Measurements from ENCODE around the gene AKAP6.
A peak's percentile ranks its signal among the peaks of the same experiment; 100 is the strongest.

The AKAP6 gene

DNA sequence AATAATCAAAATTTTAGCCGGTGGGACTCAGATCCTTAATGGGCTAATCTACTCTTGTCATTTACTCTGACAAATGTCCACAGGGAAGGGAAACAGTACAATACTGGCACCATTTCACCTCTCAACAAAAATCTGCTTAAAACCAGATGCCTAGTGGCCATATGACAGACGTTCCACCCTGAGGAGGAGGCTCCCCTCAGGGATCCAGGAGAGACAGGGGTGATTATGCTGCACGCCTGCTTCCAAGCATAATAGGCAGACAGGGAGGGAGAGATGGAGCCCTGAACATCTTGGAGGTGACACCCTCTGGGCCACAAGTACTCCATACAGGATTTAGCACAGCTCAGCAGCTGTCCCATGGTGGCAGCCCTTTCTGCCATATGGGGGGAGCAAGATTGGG lies 24.8 kb upstream of the AKAP6 start:
- TF ChIP-seq, protein P1, sequence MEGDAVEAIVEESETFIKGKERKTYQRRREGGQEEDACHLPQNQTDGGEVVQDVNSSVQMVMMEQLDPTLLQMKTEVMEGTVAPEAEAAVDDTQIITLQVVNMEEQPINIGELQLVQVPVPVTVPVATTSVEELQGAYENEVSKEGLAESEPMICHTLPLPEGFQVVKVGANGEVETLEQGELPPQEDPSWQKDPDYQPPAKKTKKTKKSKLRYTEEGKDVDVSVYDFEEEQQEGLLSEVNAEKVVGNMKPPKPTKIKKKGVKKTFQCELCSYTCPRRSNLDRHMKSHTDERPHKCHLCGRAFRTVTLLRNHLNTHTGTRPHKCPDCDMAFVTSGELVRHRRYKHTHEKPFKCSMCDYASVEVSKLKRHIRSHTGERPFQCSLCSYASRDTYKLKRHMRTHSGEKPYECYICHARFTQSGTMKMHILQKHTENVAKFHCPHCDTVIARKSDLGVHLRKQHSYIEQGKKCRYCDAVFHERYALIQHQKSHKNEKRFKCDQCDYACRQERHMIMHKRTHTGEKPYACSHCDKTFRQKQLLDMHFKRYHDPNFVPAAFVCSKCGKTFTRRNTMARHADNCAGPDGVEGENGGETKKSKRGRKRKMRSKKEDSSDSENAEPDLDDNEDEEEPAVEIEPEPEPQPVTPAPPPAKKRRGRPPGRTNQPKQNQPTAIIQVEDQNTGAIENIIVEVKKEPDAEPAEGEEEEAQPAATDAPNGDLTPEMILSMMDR (conservative IDR thresholded peaks at IDR 0.05; ENCODE audit: low read depth, low read length), result no peak
- H3K4me3 ChIP-seq (ENCODE audit: low read depth, low read length), result no peak overlapping the region
- no peak for DNase-seq (ENCODE audit: low read depth)

GRCh38 chr14:32306549-32306948 lies 22.5 kb upstream of the AKAP6 start:
- TF ChIP-seq, protein P1 (conservative IDR thresholded peaks at IDR 0.05; ENCODE audit: low read depth, low read length), result no peak
- no peak overlapping the region for H3K4me3 ChIP-seq (ENCODE audit: low read depth, low read length)
- peak; percentile 19 for DNase-seq (ENCODE audit: low read depth)

DNA sequence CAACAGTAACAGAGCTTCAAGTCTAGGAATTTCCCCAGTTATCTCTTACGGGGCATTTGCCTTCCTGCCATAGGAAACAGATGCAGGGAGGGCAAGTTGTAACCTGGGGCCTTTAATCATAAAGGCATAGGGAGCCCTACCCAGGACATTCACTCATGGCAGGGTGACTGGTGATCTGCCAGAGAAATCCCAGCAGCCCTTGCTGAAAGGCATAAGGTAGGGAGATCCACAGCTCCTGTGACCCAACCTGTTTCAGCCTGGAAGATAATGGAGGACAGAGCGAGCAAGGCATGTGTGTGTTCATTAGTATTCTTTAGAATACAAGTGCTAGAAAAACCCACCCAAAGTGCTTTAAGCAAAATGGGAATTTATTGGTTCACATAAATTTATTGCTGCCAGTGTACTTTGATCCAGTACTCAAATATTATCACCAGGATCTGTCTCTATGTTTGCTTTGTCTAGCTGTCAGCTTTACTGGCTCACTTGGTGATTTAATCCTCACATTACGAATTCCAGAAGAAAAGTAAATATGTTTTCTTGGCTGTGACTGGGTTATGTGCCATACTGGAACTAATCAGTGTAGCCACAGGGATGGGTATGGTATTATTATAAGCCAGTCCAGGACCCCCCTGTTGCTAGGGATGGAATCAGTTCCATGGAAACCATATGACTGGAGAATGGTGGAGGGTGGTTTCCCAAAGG lies 21.1 kb upstream of the AKAP6 start:
- DNase-seq (ENCODE audit: low read depth), result no peak
- TF ChIP-seq, protein P1 (conservative IDR thresholded peaks at IDR 0.05; ENCODE audit: low read depth, low read length), result no peak
- no peak overlapping the region for H3K4me3 ChIP-seq (ENCODE audit: low read depth, low read length)

DNA sequence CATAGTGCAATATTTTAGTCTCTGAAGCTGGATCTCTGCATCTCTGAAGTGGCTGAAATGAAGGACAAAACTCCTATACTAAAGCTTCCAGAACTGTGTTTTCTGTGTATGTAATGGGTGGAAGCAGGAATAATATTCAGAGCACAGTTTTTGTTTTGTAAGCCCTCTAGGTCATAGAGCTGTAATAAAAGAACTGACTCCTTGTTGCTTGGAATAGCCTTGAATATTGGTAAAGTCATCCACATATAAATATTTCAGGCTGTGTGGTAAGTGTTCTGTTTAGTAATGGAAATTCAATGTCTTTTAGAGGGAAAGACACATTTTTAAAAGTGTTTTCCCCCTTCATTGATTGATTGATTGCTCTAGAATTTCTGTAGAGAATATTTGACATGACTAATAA lies 18.2 kb upstream of the AKAP6 start:
- no peak overlapping the region for H3K4me3 ChIP-seq (ENCODE audit: low read depth, low read length)
- no peak for DNase-seq (ENCODE audit: low read depth)
- TF ChIP-seq, protein P1 (conservative IDR thresholded peaks at IDR 0.05; ENCODE audit: low read depth, low read length), result no peak

DNA sequence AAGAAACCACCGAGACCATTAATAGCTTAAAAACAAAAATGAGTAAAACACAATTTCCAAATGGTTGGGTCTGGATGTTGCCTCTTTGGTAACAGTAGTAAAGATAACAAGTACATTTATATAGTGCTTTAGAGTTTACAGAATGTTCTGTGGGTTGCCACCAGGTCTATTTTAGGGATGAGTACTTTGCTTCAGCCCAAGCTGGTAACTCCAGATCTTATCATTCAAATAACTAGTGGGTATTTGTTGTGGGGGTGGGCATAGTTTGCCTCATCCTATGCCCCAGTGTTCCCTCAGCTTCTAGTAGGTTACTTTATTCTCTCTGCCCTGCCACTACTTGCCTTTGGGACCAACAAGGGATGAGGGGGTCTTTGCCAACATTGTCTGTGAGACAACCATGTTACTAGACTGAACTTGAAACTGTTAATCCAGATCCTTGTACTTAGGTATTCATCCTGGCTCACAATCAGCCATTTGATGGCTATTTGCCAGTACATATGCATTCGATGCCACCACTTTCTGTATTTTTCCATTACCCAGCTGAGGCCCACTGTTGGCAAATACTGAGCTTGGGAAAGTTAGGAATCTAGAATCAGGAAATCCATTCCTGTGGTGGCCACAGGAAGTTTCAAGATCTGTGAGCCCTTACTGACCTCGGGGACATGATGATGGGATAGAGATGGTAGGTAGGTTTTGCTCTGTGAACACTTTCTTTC lies 17.6 kb upstream of the AKAP6 start:
- H3K4me3 ChIP-seq (ENCODE audit: low read depth, low read length), result no peak overlapping the region
- no peak for DNase-seq (ENCODE audit: low read depth)
- TF ChIP-seq, protein P1 (conservative IDR thresholded peaks at IDR 0.05; ENCODE audit: low read depth, low read length), result no peak

GRCh38 chr14:32312010-32312331 lies 17.1 kb upstream of the AKAP6 start:
- H3K4me3 ChIP-seq (ENCODE audit: low read depth, low read length), result no peak overlapping the region
- TF ChIP-seq, protein P1 (conservative IDR thresholded peaks at IDR 0.05; ENCODE audit: low read depth, low read length), result no peak
- no peak for DNase-seq (ENCODE audit: low read depth)

All from choroid plexus epithelial cell (primary cell).